K562 (cell line): Measurements from ENCODE around the gene BIRC3. TPM values are rescaled to one million over a fixed set of nuclear protein-coding genes. Genes with fewer than 3 reads are reported as not detected.

Experiments used
- ARHGAP35 ChIP-seq: fragments of 450-650 bp; IDR thresholded peaks from 2 replicates; pipeline ENCODE4 v1.6.1; 2018; ENCODE audit not compliant: partially characterized antibody
- CC2D1A ChIP-seq: fragments of 450-650 bp; IDR thresholded peaks from 2 replicates; pipeline ENCODE4 v1.6.1; 2017; ENCODE audit warnings: mild to moderate bottlenecking
- CCNT2 ChIP-seq: IDR thresholded peaks from 2 replicates; pipeline ENCODE4 v1.6.1; 2011; ENCODE audit warnings: borderline replicate concordance, low read depth, mild to moderate bottlenecking, moderate library complexity, mixed read lengths, low read length; ENCODE audit not compliant: insufficient read length; ENCODE audit errors: extremely low read depth
- DMBX1 ChIP-seq: fragments of 250-450 bp; sonication (Bioruptor Pico); IDR thresholded peaks from 2 replicates; pipeline ENCODE4 v1.8.0; 2022; ENCODE audit warnings: inconsistent platforms, mild to moderate bottlenecking, moderate library complexity, borderline replicate concordance
- ELF2 ChIP-seq: fragments of 250-450 bp; sonication (Bioruptor Pico); IDR thresholded peaks from 2 replicates; pipeline ENCODE4 v1.5.0; 2021; ENCODE audit warnings: mild to moderate bottlenecking
- ETS1 ChIP-seq: conservative IDR thresholded peaks from 2 replicates; pipeline ENCODE4 v1.6.1; 2011; ENCODE audit warnings: low read depth, mild to moderate bottlenecking, low read length; ENCODE audit not compliant: control insufficient read depth
- HNRNPH1 ChIP-seq: fragments of 200-400 bp; formaldehyde crosslinking; optimal IDR thresholded peaks from 2 replicates; pipeline ENCODE3; 2017; ENCODE audit warnings: low read depth, mild to moderate bottlenecking, low read length, moderate library complexity
- ID3 ChIP-seq, 2 experiments: fragments of 250-450 bp in 1 of 2; fragments of 450-650 bp in 1 of 2; sonication (Bioruptor Pico) in 1 of 2; IDR thresholded peaks; 2 replicates each; pipeline versions ENCODE4 v1.6.1 to v1.8.0; 2016 to 2021; ENCODE audit warnings: mild to moderate bottlenecking in 2 of 2, moderate library complexity in 2 of 2, missing compliant biosample characterization in 1 of 2, missing genetic modification characterization in 1 of 2
- KAT8 ChIP-seq: fragments of 450-650 bp; IDR thresholded peaks from 2 replicates; pipeline ENCODE4 v1.6.1; 2016; ENCODE audit warnings: low read depth, mild to moderate bottlenecking
- MYBL2 ChIP-seq, 2 experiments: fragments of 450-650 bp in 1 of 2; sonication (generic) in 1 of 2; formaldehyde crosslinking in 1 of 2; IDR thresholded peaks; 2 replicates each; pipeline versions ENCODE4 v1.6.1 to v1.8.1; 2017 to 2022; ENCODE audit warnings: borderline replicate concordance in 1 of 2, inconsistent platforms in 1 of 2, low read depth in 1 of 2, mild to moderate bottlenecking in 1 of 2, missing genetic modification reagents in 1 of 2, moderate library complexity in 1 of 2
- POLR2G ChIP-seq: fragments of 200-400 bp; formaldehyde crosslinking; IDR thresholded peaks from 2 replicates; pipeline ENCODE4 v1.6.1; 2017; ENCODE audit warnings: low read depth, mild to moderate bottlenecking, antibody characterized with exemption, low read length, moderate library complexity
- STAT5A ChIP-seq: IDR thresholded peaks from 2 replicates; pipeline ENCODE4 v1.6.1; 2012; ENCODE audit warnings: low read length, inconsistent platforms, borderline replicate concordance
- TCF3 ChIP-seq: sonication (generic); formaldehyde crosslinking; IDR thresholded peaks from 2 replicates; pipeline ENCODE4 v1.4.0; 2020; ENCODE audit warnings: mild to moderate bottlenecking, missing genetic modification reagents
- TCF7 ChIP-seq: sonication (generic); IDR thresholded peaks from 2 replicates; pipeline ENCODE4 v1.6.1; 2016; ENCODE audit warnings: antibody characterized with exemption, borderline replicate concordance
- YY1 ChIP-seq, 3 experiments: IDR thresholded peaks; 2 replicates each; pipeline ENCODE4 v1.6.1; 2011; ENCODE audit warnings: low read length in 2 of 3, mild to moderate bottlenecking in 2 of 3, moderate library complexity in 2 of 3, borderline replicate concordance in 1 of 3, control low read depth in 1 of 3, low read depth in 1 of 3; ENCODE audit not compliant: insufficient read depth in 3 of 3, insufficient replicate concordance in 2 of 3, control insufficient read depth in 1 of 3, insufficient read length in 1 of 3; ENCODE audit errors: extremely low read depth in 1 of 3
- ZBTB43 ChIP-seq: sonication (generic); formaldehyde crosslinking; IDR thresholded peaks from 2 replicates; pipeline ENCODE4 v1.8.0; 2023; ENCODE audit warnings: mild to moderate bottlenecking, missing genetic modification reagents
- ZEB2 ChIP-seq: fragments of 450-650 bp; IDR thresholded peaks from 2 replicates; pipeline ENCODE4 v1.6.1; 2016
- ZFX ChIP-seq: sonication (generic); formaldehyde crosslinking; IDR thresholded peaks from 2 replicates; pipeline ENCODE4 v1.8.0; 2022; ENCODE audit warnings: mild to moderate bottlenecking, missing genetic modification reagents, moderate library complexity
- ZNF124 ChIP-seq: sonication (generic); formaldehyde crosslinking; IDR thresholded peaks from 2 replicates; pipeline ENCODE4 v1.8.1; 2022; ENCODE audit warnings: missing genetic modification reagents
- ZNF395 ChIP-seq: fragments of 200-800 bp; sonication (Bioruptor generic); IDR thresholded peaks from 2 replicates; pipeline ENCODE4 v1.6.1; 2017; ENCODE audit warnings: missing genetic modification characterization, missing compliant biosample characterization
- ZNF764 ChIP-seq: fragments of 250-450 bp; sonication (Bioruptor Pico); IDR thresholded peaks from 2 replicates; pipeline ENCODE4 v1.4.0; 2020; ENCODE audit warnings: low read depth, mild to moderate bottlenecking, moderate library complexity
- ZNF766 ChIP-seq: fragments of 200-800 bp; sonication (Bioruptor generic); conservative IDR thresholded peaks from 2 replicates; pipeline ENCODE4 v1.6.1; 2016; ENCODE audit warnings: missing genetic modification characterization, missing compliant biosample characterization
- polyA plus RNA-seq, 8 experiments: library from polyadenylated mRNA; depleted of rRNA in 4 of 8; stranded (reverse) in 5 of 8; unstranded in 3 of 8; fragments of >200 nt; fragmentation: Nextera tagmentation in 2 of 8; fragmentation: Illumina TruSeq in 1 of 8; extraction: Ambion mirVana in 2 of 8; extraction: Trizol in 1 of 8; gene quantifications; 2 replicates each; pipeline versions ENCODE4 v1.2.1 to v1.2.3, GENCODE V29; 2011 to 2014; ENCODE audit warnings: inconsistent platforms in 1 of 8, missing spikeins in 1 of 8
- total RNA-seq, 7 experiments: library from RNA; depleted of rRNA in 6 of 7; stranded (reverse); fragments of >200 nt in 6 of 7; fragmentation: Illumina TruSeq in 2 of 7; extraction: Trizol in 2 of 7; gene quantifications; 2 replicates each; pipeline versions ENCODE4 v1.2.1 to v1.2.3, GENCODE V29; 2011 to 2021; ENCODE audit warnings: low replicate concordance in 1 of 7

BIRC3 gene
- total and polyA plus RNA-seq, 9 of the 15 experiments (the other 6 are each of a cell fraction or from before 2014, with no cell fraction given) = 0.08 to 0.42 (median 0.18) TPM

- TF ChIP-seq YY1 (IDR thresholded peaks at IDR 0.05; ENCODE audit: borderline replicate concordance in 1 of 3, control insufficient read depth in 1 of 3, extremely low read depth in 1 of 3, insufficient read depth in 3 of 3, insufficient read length in 1 of 3, insufficient replicate concordance in 2 of 3, low read depth in 1 of 3, low read length in 2 of 3) (no peak), ZNF766 (CRISPR knock-in tag) (peak; percentile 52; the same call in 1 of the 2 replicates), ZFX (CRISPR knock-in tag) (no peak; the same call in 1 of the 2 replicates), HNRNPH1 (no peak), ID3 (CRISPR knock-in tag; IDR thresholded peaks at IDR 0.05) (no peak), ID3 (tag; IDR thresholded peaks at IDR 0.05) (no peak; the same call in 1 of the 2 replicates), ELF2 (CRISPR knock-in tag) (no peak), ZNF764 (CRISPR knock-in tag) (no peak), TCF3 (CRISPR knock-in tag) (peak; percentile 47; the same call in 1 of the 2 replicates), STAT5A (no peak), ZNF124 (CRISPR knock-in tag) (no peak), DMBX1 (no peak), KAT8 (no peak), ARHGAP35 (no peak), MYBL2 (IDR thresholded peaks at IDR 0.05; ENCODE audit: low read depth) (no peak), MYBL2 (CRISPR knock-in tag; IDR thresholded peaks at IDR 0.05; ENCODE audit: borderline replicate concordance) (no peak), TCF7 (no peak), CC2D1A (no peak), ZBTB43 (CRISPR knock-in tag) (no peak), POLR2G (0 out of 2 replicates have a peak, but pooled peaks have one; percentile 29), ZNF395 (peak; percentile 51; the same call in 1 of the 2 replicates), ETS1 (no peak), CCNT2 (no peak), ZEB2 (no peak)
Observed at GRCh38 chr11:102384419-102385079, 67.3 kb downstream of the BIRC3 start (continued).
